AG08396 (cell line): ENCODE data around the gene WNK4.

Source experiments
- DNase-seq: peaks from one replicate; pipeline ENCODE4 v3.0.0; 2012; ENCODE audit warnings: low spot score, mixed read lengths

The WNK4 gene

DNA sequence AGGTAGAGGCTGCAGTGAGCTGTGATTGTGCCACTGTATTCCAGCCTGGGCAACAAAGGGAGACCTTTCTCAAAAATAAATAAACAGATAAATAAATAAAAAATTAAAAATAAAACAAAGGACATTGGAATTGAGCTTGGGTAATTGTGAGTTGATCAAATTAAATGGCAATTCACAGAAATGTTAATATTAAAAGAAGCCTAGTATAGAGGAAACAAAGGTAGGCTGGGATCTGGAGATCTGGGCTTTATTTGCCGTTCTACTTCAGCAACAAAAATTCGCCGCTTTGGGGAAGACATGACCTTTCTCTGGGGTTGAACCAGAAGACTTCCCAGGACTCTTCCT lies 7.5 kb upstream of the WNK4 start:
- DNase-seq, result no peak

GRCh38 chr17:42773290-42774035 lies 6.9 kb upstream of the WNK4 start, which contains the start of gene VPS25:
Gene VPS25, plus strand, starts transcription at chr17:42773449. Its CDS starts 27 bp downstream, at chr17:42773476.
- DNase-seq, result peak; percentile 89

- DNase-seq, result peak; percentile 49
Measured at GRCh38 chr17:42774066-42774745, 6.2 kb upstream of the WNK4 start.

- DNase-seq, result no peak
Measured at GRCh38 chr17:42775534-42776098, 4.8 kb upstream of the WNK4 start.

DNA sequence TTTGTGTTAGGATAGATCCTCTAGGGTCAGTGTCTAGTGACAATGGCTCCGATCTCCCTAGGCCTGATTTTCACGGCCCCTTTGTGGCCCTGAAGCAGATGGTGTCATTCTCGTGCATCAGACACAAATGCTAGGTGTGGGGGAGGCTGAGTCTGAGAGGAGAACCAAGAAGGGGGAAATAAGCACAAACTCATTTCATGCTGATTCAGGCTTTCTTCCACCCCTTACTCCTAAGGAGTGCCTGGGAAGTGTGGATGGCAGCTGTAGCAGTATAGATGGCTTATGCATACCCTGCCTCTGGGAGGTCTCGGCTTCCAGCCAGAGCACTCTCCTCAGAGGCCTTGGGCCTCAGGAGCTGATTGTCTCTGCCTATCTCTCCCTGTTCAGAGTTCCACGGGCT lies 1.8 kb upstream of the WNK4 start:
- no peak for DNase-seq

GRCh38 chr17:42779304-42779935 lies 990 bp upstream of the WNK4 start:
- no peak for DNase-seq

DNA sequence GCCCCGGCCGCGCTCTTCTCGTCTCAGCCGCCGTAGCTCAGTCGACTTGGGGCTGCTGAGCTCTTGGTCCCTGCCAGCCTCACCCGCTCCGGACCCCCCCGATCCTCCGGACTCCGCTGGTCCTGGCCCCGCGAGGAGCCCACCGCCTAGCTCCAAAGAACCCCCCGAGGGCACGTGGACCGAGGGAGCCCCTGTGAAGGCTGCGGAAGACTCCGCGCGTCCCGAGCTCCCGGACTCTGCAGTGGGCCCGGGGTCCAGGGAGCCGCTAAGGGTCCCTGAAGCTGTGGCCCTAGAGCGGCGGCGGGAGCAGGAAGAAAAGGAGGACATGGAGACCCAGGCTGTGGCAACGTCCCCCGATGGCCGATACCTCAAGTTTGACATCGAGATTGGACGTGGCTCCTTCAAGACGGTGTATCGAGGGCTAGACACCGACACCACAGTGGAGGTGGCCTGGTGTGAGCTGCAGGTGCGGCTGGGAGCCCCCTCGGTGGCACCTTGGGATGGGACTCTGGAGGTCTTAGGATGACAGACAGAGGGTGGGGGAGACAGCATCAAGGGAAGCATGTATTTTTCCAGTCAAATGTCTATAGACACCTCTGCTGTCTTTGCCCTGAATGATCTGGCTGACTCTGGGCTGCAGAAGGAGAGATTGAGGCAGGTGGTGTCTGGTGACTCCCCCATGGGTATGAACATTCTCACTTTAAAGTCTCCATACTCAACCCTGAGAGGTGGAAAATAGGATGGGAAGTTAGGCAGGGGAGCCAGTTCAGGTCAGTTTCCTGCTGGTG lies 635 bp downstream of the WNK4 start:
- DNase-seq, result peak; percentile 42

- DNase-seq, result no peak
Measured at GRCh38 chr17:42781639-42782165, 1.3 kb downstream of the WNK4 start.

GRCh38 chr17:42782166-42783061 lies 2.0 kb downstream of the WNK4 start:
- DNase-seq, result peak; percentile 36

DNA sequence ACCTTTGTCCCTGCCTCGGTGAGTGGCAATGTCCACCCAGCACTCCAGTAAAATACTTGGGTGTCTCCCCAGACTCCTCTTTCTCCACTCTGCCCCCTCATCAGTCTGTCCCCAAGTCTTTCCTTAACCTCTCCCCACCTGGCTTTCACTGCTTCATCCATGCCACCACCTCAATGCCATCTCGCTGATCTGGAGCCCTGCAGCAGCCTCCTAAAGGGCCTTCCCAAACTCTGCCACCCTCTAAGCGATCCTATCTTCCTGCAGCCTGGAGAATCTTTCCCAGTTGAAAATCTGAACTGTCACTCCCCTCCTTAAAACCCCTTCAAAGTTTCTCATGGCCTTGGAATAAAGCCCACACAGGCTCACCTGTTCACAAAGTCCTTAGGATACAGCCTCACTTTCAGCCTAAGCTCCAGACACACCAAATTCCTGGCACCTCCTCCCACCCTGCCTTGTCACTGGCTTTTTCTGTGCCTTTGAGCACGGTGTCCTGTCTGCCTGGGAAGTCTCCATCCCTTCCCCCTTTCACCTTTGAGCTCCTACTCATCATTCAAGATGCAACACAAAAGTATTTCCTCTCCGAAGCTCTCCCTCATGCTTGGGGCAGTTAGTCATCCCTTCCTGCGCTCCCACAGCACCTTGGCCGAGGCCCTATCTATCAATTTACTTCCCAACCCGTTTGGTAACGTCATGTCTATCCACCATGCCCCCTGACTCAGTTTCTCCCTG lies 2.8 kb downstream of the WNK4 start:
- peak; percentile 68 for DNase-seq

GRCh38 chr17:42783791-42784138 lies 3.4 kb downstream of the WNK4 start:
- DNase-seq, result no peak

- DNase-seq, result no peak
Measured at GRCh38 chr17:42784409-42784808, 4.0 kb downstream of the WNK4 start.

DNA sequence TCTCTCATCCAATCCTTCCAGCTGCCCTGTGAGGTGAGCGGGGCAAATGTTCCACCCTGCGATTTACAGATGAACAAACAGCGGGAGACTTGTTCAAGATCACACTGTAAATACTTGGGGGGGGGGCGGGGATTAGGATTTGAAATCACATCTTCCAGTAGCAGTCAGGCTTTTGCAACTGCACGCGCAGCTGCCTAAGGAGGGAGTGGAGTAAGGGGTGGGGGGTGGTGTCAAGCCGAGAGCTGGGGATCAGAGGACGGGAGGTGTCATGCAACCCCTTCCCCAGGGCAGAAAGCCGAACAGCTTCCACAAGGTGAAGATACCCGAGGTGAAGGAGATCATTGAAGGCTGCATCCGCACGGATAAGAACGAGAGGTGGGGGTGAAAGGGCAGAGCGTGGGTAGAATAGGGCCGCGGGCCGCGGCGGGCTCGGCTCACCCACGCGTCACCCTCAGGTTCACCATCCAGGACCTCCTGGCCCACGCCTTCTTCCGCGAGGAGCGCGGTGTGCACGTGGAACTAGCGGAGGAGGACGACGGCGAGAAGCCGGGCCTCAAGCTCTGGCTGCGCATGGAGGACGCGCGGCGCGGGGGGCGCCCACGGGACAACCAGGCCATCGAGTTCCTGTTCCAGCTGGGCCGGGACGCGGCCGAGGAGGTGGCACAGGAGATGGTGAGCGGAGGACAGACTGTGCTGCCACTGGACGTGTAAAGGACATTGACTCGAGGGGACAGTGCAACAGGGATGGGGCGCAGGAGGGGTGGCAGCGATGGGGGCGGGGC lies 4.6 kb downstream of the WNK4 start:
- no peak for DNase-seq

- DNase-seq, result no peak
Measured at GRCh38 chr17:42787266-42787665, 6.9 kb downstream of the WNK4 start.

DNA sequence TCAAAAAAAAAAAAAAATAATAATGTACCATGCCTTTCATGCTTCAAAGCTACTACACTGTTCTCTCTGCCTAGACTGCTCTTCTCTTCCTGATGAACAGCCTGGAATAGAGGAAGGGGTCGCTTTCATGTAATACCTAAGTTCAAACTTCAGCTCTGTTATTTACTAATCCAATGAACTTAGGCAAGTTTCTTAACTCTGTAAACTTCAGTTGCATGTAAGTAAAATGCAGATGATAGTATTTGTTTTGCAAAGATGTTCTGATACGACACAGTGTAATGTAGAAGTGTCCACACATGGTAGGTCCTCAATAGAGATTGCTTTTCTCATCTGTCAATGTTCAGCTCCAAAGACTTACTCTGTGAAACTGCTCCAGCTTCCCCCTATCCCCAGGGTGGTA lies 11.5 kb downstream of the WNK4 start:
- no peak for DNase-seq

DNA sequence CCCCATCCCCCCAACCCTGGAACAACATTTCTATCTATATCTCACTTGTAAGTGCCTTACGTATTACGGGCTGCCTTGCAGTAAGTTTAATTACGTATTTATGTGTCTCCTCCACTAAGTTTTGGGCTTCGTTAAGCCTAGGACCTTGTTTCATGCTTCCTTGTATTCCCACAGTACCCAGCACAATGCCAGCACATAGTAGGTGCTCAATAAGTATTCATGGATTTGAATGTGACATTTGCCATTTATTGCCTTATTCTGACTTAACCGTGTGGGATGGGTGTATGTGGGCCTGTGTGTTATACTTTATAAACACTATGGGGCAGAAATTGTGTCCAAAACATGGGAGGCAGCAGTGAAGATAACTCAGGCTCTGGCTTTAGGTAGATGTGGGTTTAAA lies 12.1 kb downstream of the WNK4 start:
- no peak for DNase-seq

DNA sequence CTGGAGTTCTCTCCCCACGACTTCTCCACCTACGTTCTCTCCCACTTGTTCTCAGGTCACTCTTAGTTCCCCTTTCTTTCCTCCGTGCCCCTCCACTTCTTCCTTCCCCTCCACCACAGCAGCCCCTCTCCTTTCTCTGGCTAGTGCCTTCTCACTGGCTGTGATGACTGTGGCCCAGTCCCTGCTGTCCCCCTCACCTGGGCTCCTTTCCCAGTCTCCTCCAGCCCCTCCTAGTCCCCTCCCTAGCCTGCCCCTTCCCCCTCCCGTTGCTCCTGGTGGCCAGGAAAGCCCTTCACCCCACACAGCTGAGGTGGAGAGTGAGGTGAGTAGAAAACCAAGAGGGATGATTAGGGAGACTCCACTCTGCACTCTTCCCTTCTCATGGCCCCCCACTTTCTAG lies 14.7 kb downstream of the WNK4 start:
- no peak for DNase-seq

DNA sequence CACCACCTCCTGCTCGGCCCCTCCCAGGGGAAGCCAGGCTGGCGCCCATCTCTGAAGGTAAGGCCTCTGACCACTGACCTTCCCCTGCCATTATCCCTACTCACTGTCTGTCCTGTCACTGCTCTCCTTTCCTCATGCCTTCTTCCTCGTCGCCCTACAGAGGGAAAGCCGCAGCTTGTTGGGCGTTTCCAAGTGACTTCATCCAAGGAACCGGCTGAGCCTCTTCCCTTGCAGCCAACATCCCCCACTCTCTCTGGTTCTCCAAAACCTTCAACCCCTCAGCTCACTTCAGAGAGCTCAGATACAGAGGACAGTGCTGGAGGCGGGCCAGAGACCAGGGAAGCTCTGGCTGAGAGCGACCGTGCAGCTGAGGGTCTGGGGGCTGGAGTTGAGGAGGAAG lies 15.1 kb downstream of the WNK4 start:
- DNase-seq, result no peak

DNA sequence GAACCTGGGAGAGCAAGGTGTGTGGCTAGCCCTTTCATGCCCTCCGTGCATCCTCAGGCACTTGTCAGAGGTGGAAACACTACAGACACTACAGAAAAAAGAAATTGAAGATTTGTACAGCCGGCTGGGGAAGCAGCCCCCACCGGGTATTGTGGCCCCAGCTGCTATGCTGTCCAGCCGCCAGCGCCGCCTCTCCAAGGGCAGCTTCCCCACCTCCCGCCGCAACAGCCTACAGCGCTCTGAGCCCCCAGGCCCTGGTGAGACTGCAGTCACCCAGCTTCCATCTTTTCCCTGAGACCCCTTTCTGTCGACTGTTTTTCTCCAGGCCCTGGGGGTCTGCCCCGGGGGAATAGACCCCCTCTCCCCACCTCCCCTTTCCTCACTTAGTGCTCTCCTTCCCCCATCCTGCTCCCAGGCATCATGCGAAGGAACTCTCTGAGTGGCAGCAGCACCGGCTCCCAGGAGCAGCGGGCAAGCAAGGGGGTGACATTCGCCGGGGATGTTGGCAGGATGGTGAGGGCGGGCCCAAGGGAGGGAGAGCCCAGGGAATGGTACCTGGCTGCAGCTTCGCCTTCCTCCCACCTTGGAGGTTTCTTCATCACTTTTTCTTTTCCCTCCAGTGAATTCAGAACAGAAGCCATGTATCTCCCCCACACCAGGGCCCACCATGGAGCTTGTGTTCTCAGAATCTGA lies 15.8 kb downstream of the WNK4 start:
- no peak for DNase-seq
